CD14-positive monocyte (primary cell): ENCODE results near the gene LRRC4C. TPM values are rescaled to one million over a fixed set of nuclear protein-coding genes. Genes with fewer than 3 reads are reported as not detected.

Source experiments
- DNase-seq, 3 donors: peaks; one replicate each; pipeline ENCODE4 v3.0.0-alpha.2; 2011 to 2022
- H2AFZ ChIP-seq: 2 replicates; pipeline ENCODE4 v1.6.0; 2012; ENCODE audit warnings: mild to moderate bottlenecking, low read depth, low read length, inconsistent platforms; ENCODE audit not compliant: insufficient read depth, poor library complexity, severe bottlenecking
- H3K27ac ChIP-seq, 2 donors: 1 replicate in 1 of 2; 2 replicates in 1 of 2; pipeline ENCODE4 v1.5.1; 2012 to 2013; ENCODE audit warnings: low read length in 2 of 2, control low read depth in 1 of 2, inconsistent platforms in 1 of 2, low read depth in 1 of 2, mild to moderate bottlenecking in 1 of 2
- H3K27me3 ChIP-seq, 2 donors: one replicate each; pipeline versions ENCODE4 v1.6.0 to v1.6.1; 2011 to 2013; ENCODE audit warnings: low read length in 2 of 2; ENCODE audit not compliant: control insufficient read depth in 2 of 2, insufficient read depth in 2 of 2
- H3K36me3 ChIP-seq, 2 donors: replicated peaks in 1 of 2; 1 replicate in 1 of 2; 2 replicates in 1 of 2; pipeline versions ENCODE4 v1.5.1 to v1.6.1; 2012 to 2013; ENCODE audit warnings: low read length in 2 of 2, control low read depth in 1 of 2, inconsistent platforms in 1 of 2, mild to moderate bottlenecking in 1 of 2; ENCODE audit not compliant: insufficient read depth in 2 of 2, control insufficient read depth in 1 of 2
- H3K4me1 ChIP-seq, 2 donors: 1 replicate in 1 of 2; 2 replicates in 1 of 2; pipeline versions ENCODE4 v1.5.1 to v1.6.1; 2012 to 2013; ENCODE audit warnings: low read length in 2 of 2, control low read depth in 1 of 2, inconsistent platforms in 1 of 2, mild to moderate bottlenecking in 1 of 2, moderate library complexity in 1 of 2; ENCODE audit not compliant: insufficient read depth in 2 of 2, control insufficient read depth in 1 of 2
- H3K4me2 ChIP-seq: replicated peaks from 2 replicates; pipeline ENCODE3; 2012; ENCODE audit warnings: low read length, moderate library complexity, mild to moderate bottlenecking; ENCODE audit not compliant: poor library complexity, severe bottlenecking; ENCODE audit errors: extremely low read depth
- H3K4me3 ChIP-seq, 3 experiments: fragments of 200-600 bp in 1 of 3; sonication (generic) in 1 of 3; replicated peaks in 1 of 3; 1 replicate in 2 of 3; 2 replicates in 1 of 3; pipeline ENCODE4 v1.5.1; 2011 to 2013; ENCODE audit warnings: low read length in 3 of 3, mild to moderate bottlenecking in 3 of 3, control low read depth in 2 of 3, low read depth in 2 of 3, inconsistent platforms in 1 of 3, moderate library complexity in 1 of 3
- H3K79me2 ChIP-seq: 2 replicates; pipeline ENCODE4 v1.6.0; 2012; ENCODE audit warnings: mild to moderate bottlenecking, control low read depth, inconsistent platforms, low read length, moderate library complexity; ENCODE audit not compliant: insufficient read depth
- H3K9ac ChIP-seq: 2 replicates; pipeline ENCODE4 v1.6.0; 2017; ENCODE audit warnings: low read length, mild to moderate bottlenecking; ENCODE audit not compliant: insufficient read depth, poor library complexity, severe bottlenecking
- H3K9me3 ChIP-seq, 2 donors: replicated peaks in 1 of 2; 1 replicate in 1 of 2; 2 replicates in 1 of 2; pipeline versions ENCODE4 v1.5.1 to v1.6.1; 2012 to 2013; ENCODE audit warnings: low read length in 2 of 2, control low read depth in 1 of 2; ENCODE audit not compliant: control insufficient read depth in 1 of 2, insufficient read depth in 1 of 2
- H4K20me1 ChIP-seq: 2 replicates; pipeline ENCODE4 v1.6.0; 2012; ENCODE audit warnings: mild to moderate bottlenecking, low read length, control low read depth, moderate library complexity; ENCODE audit not compliant: insufficient read depth
- H3K27ac Mint-ChIP-seq, 7 donors: one replicate each; pipeline ENCODE4 v1.8.0; 2020; ENCODE audit warnings: mild to moderate bottlenecking in 7 of 7, mixed read lengths in 7 of 7, moderate library complexity in 6 of 7, inconsistent platforms in 2 of 7
- H3K27me3 Mint-ChIP-seq, 3 donors: one replicate each; pipeline ENCODE4 v1.8.0; 2021 to 2022; ENCODE audit warnings: low read depth in 3 of 3, mild to moderate bottlenecking in 3 of 3, mixed read lengths in 3 of 3, moderate library complexity in 3 of 3, inconsistent platforms in 1 of 3
- H3K36me3 Mint-ChIP-seq, 2 donors: one replicate each; pipeline ENCODE4 v1.8.0; 2020; ENCODE audit warnings: mixed read lengths in 2 of 2, inconsistent platforms in 1 of 2, mild to moderate bottlenecking in 1 of 2
- H3K4me1 Mint-ChIP-seq: one replicate; pipeline ENCODE4 v1.8.0; 2020; ENCODE audit warnings: mild to moderate bottlenecking, mixed read lengths
- H3K4me3 Mint-ChIP-seq, 2 donors: one replicate each; pipeline ENCODE4 v1.8.0; 2020; ENCODE audit warnings: mild to moderate bottlenecking in 2 of 2, mixed read lengths in 2 of 2, moderate library complexity in 1 of 2
- H3K9me3 Mint-ChIP-seq, 7 donors: one replicate each; pipeline ENCODE4 v1.8.0; 2020 to 2022; ENCODE audit warnings: mixed read lengths in 7 of 7, mild to moderate bottlenecking in 6 of 7, moderate library complexity in 6 of 7, inconsistent platforms in 2 of 7
- CTCF ChIP-seq: fragments of 200-600 bp; IDR thresholded peaks from one replicate; pipeline ENCODE4 v1.8.0; 2022; ENCODE audit warnings: antibody characterized with exemption, mild to moderate bottlenecking
- WGBS: methylation state at CpG from one replicate; pipeline ENCODE4 v1.1.5; 2013; ENCODE audit warnings: missing lambda C conversion rate; ENCODE audit not compliant: insufficient coverage; 5-methylcytosine and 5-hydroxymethylcytosine counted together
- intact Hi-C, 2 donors: fragments of 100-400 bp; cut with micrococcal nuclease; formaldehyde crosslinking; loops; one replicate each; pipeline versions ENCODE4 v1.15.0 to v1.15.1; 2023
- polyA minus RNA-seq: library from RNA; depleted of rRNA, polyadenylated mRNA; stranded (reverse); fragments of >200 nt; gene quantifications from 2 replicates; pipeline ENCODE4 v1.2.3, GENCODE V29; 2012
- polyA plus RNA-seq, 3 donors: library from polyadenylated mRNA; depleted of rRNA in 1 of 3; unstranded in 2 of 3; stranded (reverse) in 1 of 3; fragments of 300-500 nt in 2 of 3; fragments of >200 nt in 1 of 3; fragmentation: Illumina TruSeq in 2 of 3; gene quantifications; 1 replicate in 2 of 3; 2 replicates in 1 of 3; pipeline ENCODE4 v1.2.3, GENCODE V29; 2012 to 2021
- total RNA-seq, 12 experiments: library from RNA in 1 of 12; stranded (reverse) in 1 of 12; fragments of 120-200 nt in 1 of 12; gene quantifications; one replicate each; pipeline ENCODE4 v1.2.4 and lab custom pipeline; 2013 to 2026; ENCODE audit warnings: mixed read lengths in 6 of 12, inconsistent platforms in 1 of 12

LRRC4C gene
- 0.10 TPM for total RNA-seq (2013)
- polyA plus RNA-seq (not detected), polyA minus RNA-seq (not detected in 2 replicates), total RNA-seq (lab: John Stamatoyannopoulos, UW) (0 to 1.5 (median 0.06) reads per million in 11 experiments)

GRCh38 chr11:41459465-41460401, at the start of gene LRRC4C:
TSS of gene LRRC4C (minus strand) at chr11:41459652.
- H3K27me3 ChIP-seq: peaks cover 5 to 14% of the 10 kb centered on the region in 2 donors
- H3K27ac ChIP-seq: no peak within 1 kb of the TSS
- H3K4me1 ChIP-seq: no peaks in the 10 kb centered on the region
- H3K27me3 Mint-ChIP-seq: peaks cover 12 to 20% (median 16%) of the 10 kb centered on the region in 3 donors
- no peak for DNase-seq
- H3K79me2 ChIP-seq: no peaks in the 10 kb centered on the region
- H2AFZ ChIP-seq: no peak within 1 kb of the TSS
- no peak within 1 kb of the TSS for H3K4me3 ChIP-seq
- H3K9ac ChIP-seq: no peak within 1 kb of the TSS
- no peak within 1 kb of the TSS for H3K27ac Mint-ChIP-seq
- H3K36me3 Mint-ChIP-seq: no peaks in the 10 kb centered on the region
- H3K4me3 Mint-ChIP-seq: no peak within 1 kb of the TSS
- no peak for TF ChIP-seq CTCF
- H4K20me1 ChIP-seq: no peaks in the 10 kb centered on the region
- WGBS: 16% methylated on average over 10 of the region's 22 CpGs
- H3K4me2 ChIP-seq: no peak within 1 kb of the TSS
- H3K9me3 ChIP-seq: no peaks in the 10 kb centered on the region
- H3K4me1 Mint-ChIP-seq: no peaks in the 10 kb centered on the region
- no peaks in the 10 kb centered on the region for H3K9me3 Mint-ChIP-seq
- no peaks in the 10 kb centered on the region for H3K36me3 ChIP-seq
- intact Hi-C loops: no loop called here

- no peak overlapping the region for H3K27ac Mint-ChIP-seq
- H3K9me3 Mint-ChIP-seq: peaks cover 0 to 2% (median 0%) of the 10 kb centered on the region in 7 donors
- Histone ChIP-seq H3K79me2 (no peaks in the 10 kb centered on the region), H3K4me1 (no peaks in the 10 kb centered on the region), H3K4me2 (no peak overlapping the region), H4K20me1 (no peaks in the 10 kb centered on the region), H3K9ac (no peak overlapping the region), H3K36me3 (no peaks in the 10 kb centered on the region), H3K27ac (no peak overlapping the region), H3K9me3 (no peaks in the 10 kb centered on the region), H2AFZ (no peak overlapping the region), H3K27me3 (no peaks in the 10 kb centered on the region), H3K4me3 (no peak overlapping the region)
- H3K27me3 Mint-ChIP-seq: peaks cover 0 to 1% (median 1%) of the 10 kb centered on the region in 3 donors
- no peaks in the 10 kb centered on the region for H3K4me1 Mint-ChIP-seq
- 57% methylated on average over 1 of the region's 1 CpG for WGBS
- H3K4me3 Mint-ChIP-seq: no peak overlapping the region
- no peak for TF ChIP-seq CTCF
- no peak for DNase-seq
- H3K36me3 Mint-ChIP-seq: no peaks in the 10 kb centered on the region
- intact Hi-C loops: no loop called here
Measured at GRCh38 chr11:41508121-41508520, 48.7 kb upstream of the LRRC4C start.
